Neural cell (in vitro differentiated cells): ENCODE data around the gene SLC7A8. TPM values are rescaled to one million over a fixed set of nuclear protein-coding genes. Genes with fewer than 3 reads are reported as not detected.

Experiments
- H2AFZ ChIP-seq: fragments of 200-600, 300-800 bp; sonication (generic), shearing (Covaris generic); 2 replicates; pipeline ENCODE4 v1.6.0; 2014; ENCODE audit warnings: low read depth, mild to moderate bottlenecking, antibody characterized with exemption, low read length, moderate library complexity
- H3F3A ChIP-seq: fragments of 200-600 bp; shearing (Covaris generic); 2 replicates; pipeline ENCODE4 v1.6.1; 2016; ENCODE audit warnings: mild to moderate bottlenecking, moderate library complexity, mixed read lengths, antibody characterized with exemption, low read length; ENCODE audit not compliant: insufficient read depth, poor library complexity, severe bottlenecking
- H3K27ac ChIP-seq: fragments of 200-600, 300-800 bp; sonication (generic), shearing (Covaris generic); 2 replicates; pipeline ENCODE4 v1.5.1; 2014; ENCODE audit warnings: mild to moderate bottlenecking, low read length, moderate library complexity
- H3K27me3 ChIP-seq: fragments of 300-800, 200-600 bp; sonication (generic), shearing (Covaris generic); 2 replicates; pipeline ENCODE4 v1.6.0; 2014; ENCODE audit warnings: mild to moderate bottlenecking, low read depth, low read length, moderate library complexity; ENCODE audit not compliant: insufficient read depth
- H3K36me3 ChIP-seq: fragments of 300-800, 200-600 bp; sonication (generic), shearing (Covaris generic); 2 replicates; pipeline ENCODE4 v1.5.1; 2014; ENCODE audit warnings: mild to moderate bottlenecking, antibody characterized with exemption, low read length, moderate library complexity; ENCODE audit not compliant: insufficient read depth
- H3K4me2 ChIP-seq: fragments of 300-800, 200-600 bp; sonication (generic), shearing (Covaris generic); 2 replicates; pipeline ENCODE4 v1.6.0; 2014; ENCODE audit warnings: mild to moderate bottlenecking, low read length
- H3K4me3 ChIP-seq: fragments of 300-800, 200-600 bp; sonication (generic), shearing (Covaris generic); 2 replicates; pipeline ENCODE4 v1.5.1; 2014; ENCODE audit warnings: mild to moderate bottlenecking, low read length, moderate library complexity
- H3K79me2 ChIP-seq: fragments of 200-600 bp; shearing (Covaris generic); replicated peaks from 2 replicates; pipeline ENCODE4 v1.6.0; 2014; ENCODE audit warnings: mild to moderate bottlenecking, low read length, moderate library complexity; ENCODE audit not compliant: insufficient read depth
- H3K9ac ChIP-seq: fragments of 300-800, 200-600 bp; sonication (generic), shearing (Covaris generic); 2 replicates; pipeline ENCODE4 v1.6.1; 2016; ENCODE audit warnings: mild to moderate bottlenecking, low read length, mixed read lengths
- H3K9me2 ChIP-seq: fragments of 200-600 bp; shearing (Covaris generic); 2 replicates; pipeline ENCODE4 v1.6.1; 2016; ENCODE audit warnings: mild to moderate bottlenecking, low read length, mixed read lengths; ENCODE audit not compliant: insufficient read depth
- H3K9me3 ChIP-seq: fragments of 200-600, 300-800 bp; sonication (generic), shearing (Covaris generic); 2 replicates; pipeline ENCODE4 v1.6.1; 2016; ENCODE audit warnings: mild to moderate bottlenecking, mixed run types, low read length, moderate library complexity, mixed read lengths
- H4K20me1 ChIP-seq: fragments of 200-600 bp; shearing (Covaris generic); 2 replicates; pipeline ENCODE4 v1.6.1; 2016; ENCODE audit warnings: mild to moderate bottlenecking, mixed run types; ENCODE audit not compliant: insufficient read depth
- CTCF ChIP-seq: fragments of 450-650 bp; IDR thresholded peaks from 2 replicates; pipeline ENCODE4 v1.5.1; 2014; ENCODE audit warnings: antibody characterized with exemption, mild to moderate bottlenecking, moderate library complexity; ENCODE audit not compliant: poor library complexity, severe bottlenecking
- EP300 ChIP-seq: fragments of 450-650 bp; conservative IDR thresholded peaks from 2 replicates; pipeline ENCODE4 v1.6.1; 2014; ENCODE audit warnings: antibody characterized with exemption, mild to moderate bottlenecking, moderate library complexity; ENCODE audit not compliant: poor library complexity, severe bottlenecking
- EZH2 ChIP-seq: fragments of 200-600, 300-800 bp; shearing (Covaris generic), sonication (generic); IDR thresholded peaks from 2 replicates; pipeline ENCODE4 v1.6.1; 2014; ENCODE audit warnings: antibody characterized with exemption, low read length, borderline replicate concordance, mild to moderate bottlenecking; ENCODE audit not compliant: insufficient read depth, poor library complexity, severe bottlenecking
- MXI1 ChIP-seq: fragments of 450-650 bp; conservative IDR thresholded peaks from 2 replicates; pipeline ENCODE4 v1.6.1; 2014; ENCODE audit warnings: antibody characterized with exemption, mild to moderate bottlenecking; ENCODE audit not compliant: poor library complexity, severe bottlenecking
- POLR2AphosphoS5 ChIP-seq: IDR thresholded peaks from 2 replicates; pipeline ENCODE4 v1.6.1; 2012
- RAD21 ChIP-seq: fragments of 450-650 bp; conservative IDR thresholded peaks from 2 replicates; pipeline ENCODE4 v1.6.1; 2014; ENCODE audit warnings: antibody characterized with exemption, mild to moderate bottlenecking, moderate library complexity
- REST ChIP-seq: IDR thresholded peaks from 2 replicates; pipeline ENCODE4 v1.6.1; 2012; ENCODE audit warnings: borderline replicate concordance
- SMC3 ChIP-seq: fragments of 450-650 bp; conservative IDR thresholded peaks from 2 replicates; pipeline ENCODE4 v1.6.1; 2014; ENCODE audit warnings: antibody characterized with exemption, mild to moderate bottlenecking, moderate library complexity; ENCODE audit not compliant: poor library complexity
- TAF1 ChIP-seq: IDR thresholded peaks from 2 replicates; pipeline ENCODE4 v1.6.1; 2012; ENCODE audit warnings: low read depth
- polyA plus RNA-seq: library from polyadenylated mRNA; depleted of rRNA; stranded (reverse); fragments of >200 nt; gene quantifications from 2 replicates; pipeline ENCODE4 v1.2.3, GENCODE V29; 2014

SLC7A8 gene
- polyA plus RNA-seq, 1 donor from 2014 or later = 0.21 TPM

- no peak overlapping the region for H2AFZ ChIP-seq
- H3K27ac ChIP-seq = no peak overlapping the region
- no peak overlapping the region for H3K4me2 ChIP-seq
- H3K4me3 ChIP-seq = no peak overlapping the region
- H3K9ac ChIP-seq = no peak overlapping the region
- H3F3A ChIP-seq = no peaks in the 10 kb centered on the region
- H3K79me2 ChIP-seq = no peaks in the 10 kb centered on the region
- TF ChIP-seq REST = no peak
- no peak for TF ChIP-seq MXI1
- TF ChIP-seq EZH2 = no peak
- no peak for TF ChIP-seq POLR2AphosphoS5
- no peak for TF ChIP-seq RAD21
- no peak for TF ChIP-seq EP300
- no peak for TF ChIP-seq CTCF
- H3K27me3 ChIP-seq = no peaks in the 10 kb centered on the region
- no peaks in the 10 kb centered on the region for H3K36me3 ChIP-seq
- no peaks in the 10 kb centered on the region for H3K9me3 ChIP-seq
- no peaks in the 10 kb centered on the region for H4K20me1 ChIP-seq
- H3K9me2 ChIP-seq = no peaks in the 10 kb centered on the region
Measured at GRCh38 chr14:23154964-23155587, 28.4 kb downstream of the SLC7A8 start.

GRCh38 chr14:23153851-23154796, 29.3 kb downstream of the SLC7A8 start:
- no peaks in the 10 kb centered on the region for H3K27me3 ChIP-seq
- no peak overlapping the region for H3K4me2 ChIP-seq
- no peaks in the 10 kb centered on the region for H3K9me2 ChIP-seq
- no peak overlapping the region for H2AFZ ChIP-seq
- H3K9ac ChIP-seq = no peak overlapping the region
- H3F3A ChIP-seq = no peaks in the 10 kb centered on the region
- H3K36me3 ChIP-seq = no peaks in the 10 kb centered on the region
- H4K20me1 ChIP-seq = no peaks in the 10 kb centered on the region
- no peak overlapping the region for H3K27ac ChIP-seq
- TF ChIP-seq POLR2AphosphoS5 = no peak
- no peak for TF ChIP-seq CTCF
- TF ChIP-seq SMC3 = no peak
- no peak for TF ChIP-seq MXI1
- no peak for TF ChIP-seq RAD21
- TF ChIP-seq TAF1 = no peak
- no peak for TF ChIP-seq EP300
- TF ChIP-seq EZH2 = no peak
- no peak for TF ChIP-seq REST
- no peak overlapping the region for H3K4me3 ChIP-seq
- no peaks in the 10 kb centered on the region for H3K79me2 ChIP-seq
- H3K9me3 ChIP-seq = no peaks in the 10 kb centered on the region
